NT2/D1 (cell line): ENCODE data around the gene GLIS1.

ENCODE experiments used
- DNase-seq: peaks from one replicate; pipeline ENCODE4 v3.0.0-alpha.2; 2011; ENCODE audit warnings: low read depth, low spot score
- H3K27me3 ChIP-seq: 2 replicates; pipeline ENCODE4 v1.6.0; 2011; ENCODE audit warnings: mild to moderate bottlenecking; ENCODE audit not compliant: insufficient read length, insufficient read depth
- H3K36me3 ChIP-seq: 2 replicates; pipeline ENCODE4 v1.6.1; 2011; ENCODE audit warnings: mild to moderate bottlenecking, low read length, mixed read lengths; ENCODE audit not compliant: insufficient read depth, insufficient read length
- H3K4me1 ChIP-seq: 2 replicates; pipeline ENCODE4 v1.5.1; 2011; ENCODE audit not compliant: insufficient read depth, insufficient read length
- H3K4me3 ChIP-seq: 2 replicates; pipeline ENCODE4 v1.5.1; 2011; ENCODE audit warnings: low read depth; ENCODE audit not compliant: insufficient read length
- H3K9ac ChIP-seq: 2 replicates; pipeline ENCODE4 v1.6.0; 2011; ENCODE audit warnings: low read depth; ENCODE audit not compliant: insufficient read length
- H3K9me3 ChIP-seq: 2 replicates; pipeline ENCODE4 v1.5.1; 2011; ENCODE audit warnings: mild to moderate bottlenecking, low read length; ENCODE audit not compliant: insufficient read depth
- SUZ12 ChIP-seq: IDR thresholded peaks from 2 replicates; pipeline ENCODE4 v1.6.1; 2011; ENCODE audit not compliant: insufficient read length, insufficient read depth; ENCODE audit errors: extremely low read depth
- YY1 ChIP-seq: IDR thresholded peaks from 2 replicates; pipeline ENCODE4 v1.6.1; 2011; ENCODE audit not compliant: insufficient read length, insufficient read depth
- ZNF274 ChIP-seq: IDR thresholded peaks from 2 replicates; pipeline ENCODE4 v1.6.1; 2011; ENCODE audit warnings: mild to moderate bottlenecking, low read depth, low read length

Gene GLIS1

GRCh38 chr1:53483656-53484055, 255.3 kb downstream of the GLIS1 start:
- H3K36me3 ChIP-seq = no peaks in the 10 kb centered on the region
- no peak overlapping the region for H3K4me3 ChIP-seq
- H3K9me3 ChIP-seq = no peaks in the 10 kb centered on the region
- TF ChIP-seq SUZ12 = no peak
- TF ChIP-seq YY1 = no peak
- no peak for TF ChIP-seq ZNF274
- H3K9ac ChIP-seq = no peak overlapping the region
- DNase-seq = no peak
- H3K4me1 ChIP-seq = peaks cover 11% of the 10 kb centered on the region
- H3K27me3 ChIP-seq = peaks cover 4% of the 10 kb centered on the region

DNA sequence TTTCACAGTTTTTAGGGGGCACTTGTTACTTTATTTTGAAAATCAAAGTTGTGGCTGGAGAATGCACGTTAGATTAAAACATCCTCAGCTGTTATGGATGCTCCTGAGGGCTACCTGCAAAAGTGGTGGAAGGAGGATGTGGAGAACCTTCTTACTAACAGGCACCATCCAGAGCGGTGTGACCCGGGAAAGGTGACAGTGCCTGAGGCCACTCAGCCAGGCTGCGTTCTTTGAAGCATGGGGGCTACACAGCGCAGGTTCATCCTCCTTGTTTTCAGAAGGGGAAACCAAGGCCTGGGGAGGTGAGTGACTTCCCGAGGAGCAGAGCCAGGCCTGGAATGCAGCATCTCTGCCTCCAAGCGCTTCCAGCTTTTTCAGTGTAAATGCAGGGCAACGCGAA, 255.8 kb downstream of the GLIS1 start:
- DNase-seq = no peak
- Histone ChIP-seq H3K4me1 (peaks cover 11% of the 10 kb centered on the region), H3K9ac (no peak overlapping the region), H3K27me3 (peaks cover 4% of the 10 kb centered on the region), H3K36me3 (no peaks in the 10 kb centered on the region), H3K4me3 (no peak overlapping the region), H3K9me3 (no peaks in the 10 kb centered on the region)
- TF ChIP-seq SUZ12 = no peak

- Histone ChIP-seq H3K9me3 (no peaks in the 10 kb centered on the region), H3K4me1 (peaks cover 11% of the 10 kb centered on the region), H3K27me3 (peaks cover 4% of the 10 kb centered on the region), H3K36me3 (no peaks in the 10 kb centered on the region), H3K9ac (no peak overlapping the region), H3K4me3 (no peak overlapping the region)
- no peak for TF ChIP-seq ZNF274
- TF ChIP-seq YY1 = no peak
- TF ChIP-seq SUZ12 = no peak
- DNase-seq = no peak
Measured at GRCh38 chr1:53482441-53483153, 256.4 kb downstream of the GLIS1 start.

DNA sequence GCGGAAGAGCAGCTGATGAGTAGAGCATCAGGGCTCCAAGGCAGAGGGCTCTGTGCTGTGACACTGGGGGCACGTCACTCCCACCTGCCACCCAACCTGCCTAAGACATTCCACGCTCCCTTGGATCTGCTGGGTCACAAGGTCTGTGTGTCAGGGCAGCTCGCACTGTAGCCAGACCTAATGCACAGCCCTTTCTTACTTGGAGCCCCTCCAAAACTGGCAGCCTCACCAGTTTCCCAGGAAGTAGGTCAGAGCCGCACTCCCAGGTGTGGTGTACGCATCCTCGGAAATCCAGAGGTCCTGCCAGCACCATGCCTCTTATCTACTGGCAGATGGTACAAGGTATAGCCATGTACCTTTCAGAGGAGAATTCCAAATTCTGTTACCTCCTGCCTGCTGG, 257.5 kb downstream of the GLIS1 start:
- Histone ChIP-seq H3K4me3 (no peak overlapping the region), H3K4me1 (peaks cover 10% of the 10 kb centered on the region), H3K36me3 (no peaks in the 10 kb centered on the region), H3K27me3 (peaks cover 12% of the 10 kb centered on the region), H3K9ac (no peak overlapping the region), H3K9me3 (no peaks in the 10 kb centered on the region)
- DNase-seq = no peak
- TF ChIP-seq YY1 (no peak), ZNF274 (no peak)

DNA sequence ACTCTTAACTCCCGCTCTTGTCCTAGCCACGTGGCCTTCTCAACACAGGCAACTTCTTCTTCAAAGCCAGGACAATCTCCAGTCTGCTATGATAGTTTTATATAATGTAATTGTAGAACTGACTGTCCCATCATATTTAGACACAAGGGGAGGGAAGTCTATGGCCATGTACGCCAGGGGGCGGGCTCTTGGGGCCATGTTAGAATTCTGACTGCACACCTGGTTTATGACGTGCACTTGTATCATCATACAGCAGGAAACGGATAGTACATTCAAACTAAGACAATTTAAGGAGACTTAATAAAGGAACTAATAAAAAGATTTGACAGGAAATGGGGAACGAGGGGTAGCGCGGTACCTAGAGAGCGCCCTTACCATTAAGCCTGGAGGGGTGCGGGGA, 258.3 kb downstream of the GLIS1 start:
- TF ChIP-seq YY1 = no peak
- no peak for TF ChIP-seq ZNF274
- no peak for TF ChIP-seq SUZ12
- H3K36me3 ChIP-seq = no peaks in the 10 kb centered on the region
- peaks cover 13% of the 10 kb centered on the region for H3K27me3 ChIP-seq
- H3K9me3 ChIP-seq = no peaks in the 10 kb centered on the region
- no peak overlapping the region for H3K4me3 ChIP-seq
- H3K4me1 ChIP-seq = peaks cover 7% of the 10 kb centered on the region
- no peak overlapping the region for H3K9ac ChIP-seq
- DNase-seq = no peak

DNA sequence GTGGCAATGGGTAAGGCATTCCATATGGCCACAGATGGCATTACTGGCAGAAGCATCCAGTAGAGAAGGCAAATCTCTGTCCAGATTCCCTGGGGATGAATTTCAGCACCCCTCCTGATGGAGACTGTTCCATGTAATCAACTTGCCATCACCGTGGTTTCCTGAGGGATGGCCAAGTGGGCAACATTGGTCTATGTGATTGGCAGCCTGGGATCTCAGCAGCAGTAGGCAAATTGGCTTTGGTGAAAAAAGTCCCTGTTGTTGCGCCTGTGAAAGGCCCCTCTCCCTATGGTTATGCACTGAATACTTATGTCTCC, 260.5 kb downstream of the GLIS1 start:
- H3K27me3 ChIP-seq = peaks cover 9% of the 10 kb centered on the region
- no peak overlapping the region for H3K4me3 ChIP-seq
- H3K36me3 ChIP-seq = no peaks in the 10 kb centered on the region
- no peak overlapping the region for H3K9ac ChIP-seq
- DNase-seq = no peak
- H3K4me1 ChIP-seq = peaks cover 5% of the 10 kb centered on the region
- no peak for TF ChIP-seq YY1
- TF ChIP-seq ZNF274 = no peak
- no peak for TF ChIP-seq SUZ12
- no peaks in the 10 kb centered on the region for H3K9me3 ChIP-seq

GRCh38 chr1:53477651-53478501, 261.1 kb downstream of the GLIS1 start:
- no peak overlapping the region for H3K9ac ChIP-seq
- H3K4me1 ChIP-seq = peaks cover 5% of the 10 kb centered on the region
- no peaks in the 10 kb centered on the region for H3K9me3 ChIP-seq
- H3K4me3 ChIP-seq = no peak overlapping the region
- H3K27me3 ChIP-seq = peaks cover 9% of the 10 kb centered on the region
- DNase-seq = no peak
- TF ChIP-seq ZNF274 (no peak), SUZ12 (no peak), YY1 (no peak)
- H3K36me3 ChIP-seq = no peaks in the 10 kb centered on the region
